ENCODE data around the gene NIBAN1.

GRCh38 chr1:184952428-184952827 is 21.9 kb downstream of the NIBAN1 start:
- no peak for TF ChIP-seq CTCF (IDR thresholded peaks at IDR 0.05; ENCODE audit: poor library complexity, severe bottlenecking)
- TF ChIP-seq SMC3 (conservative IDR thresholded peaks at IDR 0.05; ENCODE audit: poor library complexity) = no peak
- TF ChIP-seq REST (IDR thresholded peaks at IDR 0.05; ENCODE audit: borderline replicate concordance) = no peak
- TF ChIP-seq EP300 (conservative IDR thresholded peaks at IDR 0.05; ENCODE audit: poor library complexity, severe bottlenecking) = no peak
- no peak for TF ChIP-seq POLR2AphosphoS5 (IDR thresholded peaks at IDR 0.05)
- TF ChIP-seq EZH2 (IDR thresholded peaks at IDR 0.05; ENCODE audit: borderline replicate concordance, insufficient read depth, low read length, poor library complexity, severe bottlenecking) = no peak

All from neural cell (in vitro differentiated cells).